ENCODE results near the gene ERCC8.
"Not testable (repeated sequence)": the region's sequence is repeated elsewhere in the genome, so short reads cannot be mapped to it uniquely, and the experiment has no call there.

The ERCC8 gene, protein sequence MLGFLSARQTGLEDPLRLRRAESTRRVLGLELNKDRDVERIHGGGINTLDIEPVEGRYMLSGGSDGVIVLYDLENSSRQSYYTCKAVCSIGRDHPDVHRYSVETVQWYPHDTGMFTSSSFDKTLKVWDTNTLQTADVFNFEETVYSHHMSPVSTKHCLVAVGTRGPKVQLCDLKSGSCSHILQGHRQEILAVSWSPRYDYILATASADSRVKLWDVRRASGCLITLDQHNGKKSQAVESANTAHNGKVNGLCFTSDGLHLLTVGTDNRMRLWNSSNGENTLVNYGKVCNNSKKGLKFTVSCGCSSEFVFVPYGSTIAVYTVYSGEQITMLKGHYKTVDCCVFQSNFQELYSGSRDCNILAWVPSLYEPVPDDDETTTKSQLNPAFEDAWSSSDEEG

GRCh38 chr5:60944904-60945812 lies at the start of gene ERCC8, which contains the start of gene NDUFAF2:
Gene ERCC8, minus strand, starts transcription at chr5:60945070. Its CDS starts 62 bp downstream, at chr5:60945008.
Gene NDUFAF2, plus strand, starts transcription at chr5:60945205. Its CDS starts 51 bp downstream, at chr5:60945256.
- peak; percentile 72 for DNase-seq (ENCODE audit: low read depth)

- no peak for DNase-seq (ENCODE audit: low read depth)
Measured at GRCh38 chr5:60993875-60994571, 49.2 kb upstream of the ERCC8 start.

GRCh38 chr5:60993425-60993824 lies 48.6 kb upstream of the ERCC8 start:
- DNase-seq (ENCODE audit: low read depth): no peak

DNA sequence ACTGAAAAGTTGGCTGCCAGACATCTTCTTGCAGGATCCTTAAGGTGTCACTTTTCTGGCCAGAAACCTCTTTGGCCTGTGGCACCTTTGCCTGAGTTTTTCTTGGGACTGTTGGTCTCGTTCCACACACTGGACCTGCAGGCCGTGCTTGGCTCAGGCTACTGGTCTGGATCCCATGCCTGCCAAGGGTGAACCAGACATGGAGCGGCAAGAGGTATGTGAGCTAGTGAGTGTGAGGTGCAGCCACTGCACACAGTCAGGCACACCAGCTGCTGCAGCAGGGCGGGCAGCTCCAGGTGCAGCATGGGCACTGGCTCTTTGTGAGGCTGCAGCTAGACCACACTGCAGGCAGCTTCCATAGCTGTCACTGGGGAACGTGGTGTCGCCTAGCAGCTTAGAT lies 48.0 kb upstream of the ERCC8 start:
- DNase-seq (ENCODE audit: low read depth): no peak

GRCh38 chr5:60989790-60990189 lies 44.9 kb upstream of the ERCC8 start:
- no peak for DNase-seq (ENCODE audit: low read depth)

GRCh38 chr5:60982127-60982526 lies 37.3 kb upstream of the ERCC8 start:
- DNase-seq (ENCODE audit: low read depth): not testable (repeated sequence)

GRCh38 chr5:60980511-60980910 lies 35.6 kb upstream of the ERCC8 start:
- DNase-seq (ENCODE audit: low read depth): no peak

DNA sequence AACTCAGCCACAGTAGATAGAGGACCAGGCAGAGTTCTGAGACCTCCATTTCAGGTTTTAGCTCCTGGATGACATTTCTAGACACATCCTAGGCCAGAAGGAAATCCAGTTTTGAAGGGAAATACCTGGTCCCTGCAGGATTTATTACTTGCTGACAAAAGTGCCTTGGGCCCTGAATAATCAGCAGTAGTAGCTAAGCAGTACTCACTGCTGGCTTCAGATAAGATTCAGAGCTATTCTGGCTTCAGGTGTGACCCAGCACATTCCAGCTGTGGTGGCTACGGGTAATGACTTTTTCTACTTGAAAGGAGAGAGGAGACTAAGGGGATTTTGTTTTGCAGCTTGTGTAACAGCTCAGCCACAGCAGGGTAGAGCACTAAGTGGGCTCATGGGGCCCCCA lies 34.1 kb upstream of the ERCC8 start:
- no peak for DNase-seq (ENCODE audit: low read depth)

GRCh38 chr5:60977956-60978737 lies 33.3 kb upstream of the ERCC8 start:
- no peak for DNase-seq (ENCODE audit: low read depth)

DNA sequence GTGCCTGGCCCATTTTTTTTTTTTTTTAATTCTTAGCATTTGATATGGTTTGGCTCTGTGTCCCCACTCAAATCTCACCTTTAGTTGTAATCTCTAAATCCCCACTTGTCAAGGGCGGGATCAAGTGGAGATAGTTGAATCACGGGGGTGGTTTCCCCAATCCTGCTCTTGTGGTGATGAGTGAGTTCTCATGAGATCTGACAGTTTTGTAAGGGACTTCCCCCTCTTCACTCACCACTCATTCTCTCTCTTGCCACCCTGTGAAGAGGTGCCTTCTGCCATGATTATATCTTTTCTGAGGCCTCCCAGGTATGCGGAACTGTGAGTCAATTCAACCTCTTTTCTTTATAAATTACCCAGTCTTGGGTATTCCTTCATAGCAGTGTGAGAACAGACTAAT lies 27.4 kb upstream of the ERCC8 start:
- no peak for DNase-seq (ENCODE audit: low read depth)

DNA sequence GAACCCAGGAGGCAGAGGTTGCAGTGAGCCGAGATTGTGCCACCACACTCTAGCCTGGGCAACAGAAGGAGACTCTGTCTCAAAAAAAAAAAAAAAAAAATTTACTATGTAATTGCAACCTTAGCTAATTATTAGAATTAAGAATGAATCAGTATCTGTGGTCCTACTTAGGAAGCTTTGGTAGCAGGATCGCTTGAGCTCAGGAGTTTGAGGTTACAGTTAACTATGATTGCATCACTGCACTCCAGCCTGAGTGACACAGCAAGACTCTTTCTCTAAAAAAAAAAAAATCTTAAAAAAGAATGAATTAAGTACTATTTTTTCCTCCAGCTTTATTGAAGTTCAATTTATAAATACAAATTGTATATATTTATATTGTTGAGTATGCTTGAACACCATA lies 16.8 kb upstream of the ERCC8 start:
- DNase-seq (ENCODE audit: low read depth): no peak

DNA sequence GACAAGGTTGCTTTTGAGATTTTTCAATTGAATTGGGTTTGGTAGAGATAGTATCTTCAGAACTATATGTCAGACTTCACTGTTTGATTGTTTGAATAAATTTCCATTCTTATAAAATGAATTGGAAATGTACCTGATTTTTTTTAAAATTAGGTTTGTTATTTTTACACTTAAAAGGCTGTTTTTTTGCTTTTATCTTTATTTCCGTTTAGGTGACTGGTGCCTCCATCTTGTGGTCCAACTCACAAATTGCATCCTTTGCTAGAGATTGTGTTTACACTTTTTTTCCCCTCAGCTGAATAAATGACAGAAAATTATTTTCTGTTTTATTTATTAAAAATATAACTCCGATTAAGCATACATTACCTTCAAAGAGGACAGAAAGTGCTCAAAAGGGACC lies 15.7 kb upstream of the ERCC8 start:
- DNase-seq (ENCODE audit: low read depth): no peak

- no peak for DNase-seq (ENCODE audit: low read depth)
Measured at GRCh38 chr5:60959156-60959555, 14.3 kb upstream of the ERCC8 start.

DNA sequence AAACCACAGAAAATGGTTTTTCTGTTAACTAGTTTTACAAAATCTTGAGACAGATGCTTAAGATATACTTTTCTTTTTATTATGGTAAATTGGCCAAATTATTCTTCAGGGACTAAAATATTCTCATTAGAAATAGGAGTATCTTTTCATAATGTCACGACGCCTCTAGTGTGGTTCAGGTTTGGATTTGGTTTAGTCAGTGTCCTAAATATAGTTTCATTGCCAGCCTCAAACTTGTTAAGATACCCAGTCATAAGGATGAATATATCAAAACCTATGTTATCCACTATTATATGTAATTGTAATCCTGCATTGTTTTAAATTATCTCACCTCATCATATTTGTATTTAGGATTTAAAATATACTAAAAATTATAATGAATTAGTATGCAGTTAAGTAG lies 13.8 kb upstream of the ERCC8 start:
- DNase-seq (ENCODE audit: low read depth): no peak

DNA sequence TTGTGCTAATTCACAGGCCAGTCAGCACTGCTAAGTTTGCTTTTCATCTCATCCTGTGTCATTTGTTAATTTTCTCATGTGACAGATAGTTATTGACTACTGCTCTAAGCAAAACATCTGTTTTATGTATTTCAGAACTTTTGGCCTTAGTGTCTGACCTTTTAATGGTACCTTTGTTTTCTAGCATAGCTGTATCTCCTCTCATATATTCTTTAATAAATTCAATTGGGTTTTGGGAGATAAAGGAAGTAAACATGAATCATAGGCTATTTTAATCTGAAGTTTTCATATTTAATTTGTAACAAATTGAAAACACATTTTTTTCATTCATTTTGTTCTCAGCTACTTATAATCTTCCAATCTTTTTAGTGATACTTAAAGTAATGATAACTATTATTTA lies 13.2 kb upstream of the ERCC8 start:
- DNase-seq (ENCODE audit: low read depth): no peak

- DNase-seq (ENCODE audit: low read depth): no peak
Measured at GRCh38 chr5:60955239-60955638, 10.4 kb upstream of the ERCC8 start.

GRCh38 chr5:60948738-60949137 lies 3.9 kb upstream of the ERCC8 start:
- DNase-seq (ENCODE audit: low read depth): no peak

- DNase-seq (ENCODE audit: low read depth): no peak
Measured at GRCh38 chr5:60945813-60946187, 930 bp upstream of the ERCC8 start.

DNA sequence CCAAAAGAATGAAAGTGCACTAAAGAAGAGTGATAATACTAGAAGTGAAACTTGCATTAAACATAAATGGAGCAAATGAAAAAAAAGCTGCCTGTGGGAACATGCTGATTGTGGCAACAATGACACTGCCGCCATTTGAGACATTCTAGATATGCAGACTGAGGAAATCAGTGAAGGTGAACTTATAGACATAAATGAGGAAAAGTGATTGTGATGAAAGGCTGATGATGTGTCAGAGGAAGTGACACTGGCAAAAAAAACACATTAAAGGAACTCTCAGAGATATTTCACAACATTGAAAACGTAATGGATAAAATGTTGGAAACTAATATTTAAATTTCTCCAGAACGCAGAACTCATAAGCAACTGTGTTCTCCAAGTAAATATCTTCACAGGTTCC lies 1.2 kb downstream of the ERCC8 start:
- DNase-seq (ENCODE audit: low read depth): no peak

DNA sequence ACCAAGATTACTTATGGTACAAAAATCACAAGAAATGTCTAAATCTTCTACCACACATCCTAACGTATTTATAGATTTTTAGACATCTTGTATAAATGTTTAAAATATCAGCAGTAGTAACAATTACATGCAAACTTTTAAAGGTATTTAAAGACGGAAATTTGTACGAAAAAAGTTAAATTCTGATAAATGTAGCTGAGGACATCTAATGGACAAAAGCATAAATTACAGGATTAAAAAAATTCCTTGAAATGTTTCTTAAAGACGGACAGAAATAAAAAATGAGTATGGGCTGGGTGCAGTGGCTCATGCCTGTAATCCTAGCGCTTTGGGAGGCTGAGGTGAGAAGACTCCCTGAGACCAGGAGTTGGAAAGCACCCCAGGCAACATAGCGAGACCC lies 15.8 kb downstream of the ERCC8 start:
- no peak for DNase-seq (ENCODE audit: low read depth)

DNA sequence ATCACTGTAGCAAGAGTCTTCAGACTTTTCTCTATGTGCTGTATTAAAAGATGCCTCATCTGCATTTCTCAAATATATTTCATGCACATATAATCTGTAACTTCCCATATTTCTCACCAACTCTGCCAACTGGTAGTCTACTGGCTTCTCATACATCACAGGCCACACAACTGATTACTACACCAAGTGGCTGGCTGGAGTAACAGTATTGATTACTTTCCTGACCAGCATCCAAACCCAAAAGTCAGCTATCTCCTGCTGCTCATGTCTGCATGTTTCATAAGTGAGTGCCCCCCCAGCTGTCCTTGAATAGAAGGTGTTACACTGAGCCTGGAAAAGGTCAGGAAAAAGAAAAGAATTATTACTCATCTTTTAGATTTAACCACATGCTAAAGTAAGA lies 17.4 kb downstream of the ERCC8 start:
- no peak for DNase-seq (ENCODE audit: low read depth)

GRCh38 chr5:60918466-60918865 lies 26.4 kb downstream of the ERCC8 start:
- no peak for DNase-seq (ENCODE audit: low read depth)
